ENCODE results near the gene HS3ST2. TPM values are rescaled to one million over a fixed set of nuclear protein-coding genes. Genes with fewer than 3 reads are reported as not detected.
"Not testable (repeated sequence)": the region's sequence is repeated elsewhere in the genome, so short reads cannot be mapped to it uniquely, and the experiment has no call there.

The HS3ST2 gene
- total and polyA plus RNA-seq, 10 donors, result 0.09 to 2.7 (median 0.21) TPM; not detected in 5

DNA sequence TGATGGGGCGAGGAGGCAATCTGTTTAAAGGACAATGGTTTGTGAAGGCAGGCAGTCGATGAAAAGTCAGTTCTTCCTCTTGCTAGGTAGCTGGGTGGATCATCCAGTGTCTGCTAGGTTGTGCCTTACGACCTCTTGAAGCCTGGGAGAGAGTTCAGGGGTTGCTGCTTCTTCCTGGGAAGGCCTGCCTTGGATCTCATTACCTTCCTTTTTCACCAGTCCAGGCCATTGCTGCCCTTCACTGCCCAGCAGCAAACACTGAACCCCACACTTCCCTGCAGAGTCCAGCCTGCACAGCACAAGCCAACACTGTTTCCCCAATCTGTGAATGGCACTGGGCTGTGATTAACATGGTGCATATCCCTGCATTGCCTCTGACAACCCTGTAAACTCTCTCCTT is 24.7 kb downstream of the HS3ST2 start:
- Histone ChIP-seq H3K4me3 (no peak overlapping the region), H3K36me3 (no peaks in the 10 kb centered on the region), H3K9me3 (no peaks in the 10 kb centered on the region), H3K27ac (no peak overlapping the region), H3K27me3 (replicated peaks in 1 of 7) (peaks cover 0 to 16% (median 0%) of the 10 kb centered on the region in 7 donors), H3K4me1 (no peaks in the 10 kb centered on the region)
- intact Hi-C loops (cut with DNase I; ENCODE audit: low total_unique reads), result no loop called here
- 57 to 80% (median 70%) methylated on average over 3 of the region's 3 CpGs for WGBS, 5 donors
- DNase-seq, result no peak
- TF ChIP-seq POLR2A (IDR thresholded peaks at IDR 0.05) (no peak), POLR2AphosphoS5 (IDR thresholded peaks at IDR 0.05) (no peak)
- TF ChIP-seq, protein P1, sequence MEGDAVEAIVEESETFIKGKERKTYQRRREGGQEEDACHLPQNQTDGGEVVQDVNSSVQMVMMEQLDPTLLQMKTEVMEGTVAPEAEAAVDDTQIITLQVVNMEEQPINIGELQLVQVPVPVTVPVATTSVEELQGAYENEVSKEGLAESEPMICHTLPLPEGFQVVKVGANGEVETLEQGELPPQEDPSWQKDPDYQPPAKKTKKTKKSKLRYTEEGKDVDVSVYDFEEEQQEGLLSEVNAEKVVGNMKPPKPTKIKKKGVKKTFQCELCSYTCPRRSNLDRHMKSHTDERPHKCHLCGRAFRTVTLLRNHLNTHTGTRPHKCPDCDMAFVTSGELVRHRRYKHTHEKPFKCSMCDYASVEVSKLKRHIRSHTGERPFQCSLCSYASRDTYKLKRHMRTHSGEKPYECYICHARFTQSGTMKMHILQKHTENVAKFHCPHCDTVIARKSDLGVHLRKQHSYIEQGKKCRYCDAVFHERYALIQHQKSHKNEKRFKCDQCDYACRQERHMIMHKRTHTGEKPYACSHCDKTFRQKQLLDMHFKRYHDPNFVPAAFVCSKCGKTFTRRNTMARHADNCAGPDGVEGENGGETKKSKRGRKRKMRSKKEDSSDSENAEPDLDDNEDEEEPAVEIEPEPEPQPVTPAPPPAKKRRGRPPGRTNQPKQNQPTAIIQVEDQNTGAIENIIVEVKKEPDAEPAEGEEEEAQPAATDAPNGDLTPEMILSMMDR (IDR thresholded peaks at IDR 0.05 in 8 of 11, conservative IDR thresholded peaks at IDR 0.05 in 3 of 11), result no peak

DNA sequence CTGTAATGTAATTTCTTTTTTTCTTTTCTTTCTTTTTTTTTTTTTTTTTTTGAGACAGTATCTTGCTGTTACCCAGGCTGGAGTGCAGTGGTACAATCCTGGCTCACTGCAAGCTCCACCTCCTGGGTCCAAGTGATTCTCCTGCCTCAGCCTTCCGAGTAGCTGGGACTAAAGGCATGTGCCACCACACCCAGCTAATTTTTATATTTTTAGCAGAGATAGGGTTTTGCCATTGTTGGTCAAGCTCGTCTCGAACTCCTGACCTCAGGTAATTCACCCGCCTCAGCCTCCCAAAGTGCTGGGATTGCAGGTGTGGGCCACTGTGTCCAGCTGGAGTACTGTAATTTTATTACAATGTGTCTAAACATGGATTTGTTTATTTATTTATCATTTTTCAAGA is 28.1 kb downstream of the HS3ST2 start:
- DNase-seq; H3K27ac ChIP-seq; H3K36me3 ChIP-seq; intact Hi-C loops (cut with DNase I; ENCODE audit: low total_unique reads); H3K9me3 ChIP-seq; H3K4me1 ChIP-seq; H3K4me3 ChIP-seq: not testable (repeated sequence)
- peaks cover 0 to 45% (median 0%) of the 10 kb centered on the region in 7 donors for H3K27me3 ChIP-seq (replicated peaks in 1 of 7)
- WGBS, 5 donors, result 82 to 90% (median 88%) methylated on average over 4 of the region's 4 CpGs

DNA sequence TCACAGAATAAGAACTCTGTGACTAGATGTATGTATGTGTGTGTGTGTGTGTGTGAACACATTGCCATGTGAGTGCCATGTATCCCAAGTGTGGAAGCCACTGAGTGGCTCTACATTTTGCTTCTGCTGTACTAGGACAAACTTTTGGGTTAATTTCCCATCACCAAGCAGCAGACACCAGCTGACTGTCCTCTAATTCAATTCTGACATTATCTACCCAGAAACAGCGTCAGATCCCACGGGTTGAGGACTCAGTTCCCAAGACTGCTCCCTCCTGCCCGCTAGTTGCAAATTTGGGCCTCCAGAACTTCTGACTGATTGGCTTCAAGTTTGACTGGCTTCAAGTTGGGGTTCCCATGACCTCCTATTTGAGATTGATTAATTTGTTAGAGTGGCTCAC is 29.2 kb downstream of the HS3ST2 start:
- Histone ChIP-seq H3K4me1 (no peaks in the 10 kb centered on the region), H3K27ac (no peak overlapping the region), H3K4me3 (no peak overlapping the region), H3K27me3 (replicated peaks in 1 of 7) (peaks cover 0 to 53% (median 0%) of the 10 kb centered on the region in 7 donors), H3K36me3 (no peaks in the 10 kb centered on the region), H3K9me3 (no peaks in the 10 kb centered on the region)
- TF ChIP-seq POLR2A (IDR thresholded peaks at IDR 0.05) (no peak), POLR2AphosphoS5 (IDR thresholded peaks at IDR 0.05) (no peak)
- TF ChIP-seq, protein P1 (IDR thresholded peaks at IDR 0.05 in 8 of 11, conservative IDR thresholded peaks at IDR 0.05 in 3 of 11), result no peak
- intact Hi-C loops (cut with DNase I; ENCODE audit: low total_unique reads), result no loop called here
- 58 to 79% (median 75%) methylated on average over 3 of the region's 3 CpGs for WGBS, 5 donors
- DNase-seq, result no peak

DNA sequence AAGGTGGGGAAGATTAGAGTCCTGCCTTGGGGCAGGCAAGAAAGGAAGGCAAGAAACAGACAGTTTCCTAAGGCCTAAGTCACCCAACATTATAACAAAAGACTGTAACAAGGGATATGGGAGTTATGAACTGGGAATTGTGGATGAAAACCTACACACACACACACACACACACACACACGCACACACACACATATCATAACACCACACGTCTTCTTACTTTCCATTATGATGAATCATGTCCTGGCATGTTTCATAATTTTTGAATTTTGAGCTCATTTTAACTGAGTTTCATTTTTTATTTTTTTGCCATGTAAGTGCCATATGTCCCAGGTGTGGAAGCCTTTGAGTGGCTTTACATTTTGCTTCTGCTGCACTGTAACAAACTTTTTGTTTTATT is 29.9 kb downstream of the HS3ST2 start:
- intact Hi-C loops (cut with DNase I; ENCODE audit: low total_unique reads), result no loop called here
- H3K4me1 ChIP-seq, result no peaks in the 10 kb centered on the region
- peaks cover 0 to 54% (median 0%) of the 10 kb centered on the region in 7 donors for H3K27me3 ChIP-seq (replicated peaks in 1 of 7)
- no peaks in the 10 kb centered on the region for H3K9me3 ChIP-seq
- no peak overlapping the region for H3K27ac ChIP-seq
- 61 to 82% (median 69%) methylated on average over 2 of the region's 2 CpGs for WGBS, 5 donors
- DNase-seq, result no peak
- no peak overlapping the region for H3K4me3 ChIP-seq
- no peak for TF ChIP-seq POLR2AphosphoS5 (IDR thresholded peaks at IDR 0.05)
- TF ChIP-seq, protein P1 (IDR thresholded peaks at IDR 0.05 in 8 of 11, conservative IDR thresholded peaks at IDR 0.05 in 3 of 11), result no peak
- TF ChIP-seq POLR2A (IDR thresholded peaks at IDR 0.05), result no peak
- no peaks in the 10 kb centered on the region for H3K36me3 ChIP-seq

DNA sequence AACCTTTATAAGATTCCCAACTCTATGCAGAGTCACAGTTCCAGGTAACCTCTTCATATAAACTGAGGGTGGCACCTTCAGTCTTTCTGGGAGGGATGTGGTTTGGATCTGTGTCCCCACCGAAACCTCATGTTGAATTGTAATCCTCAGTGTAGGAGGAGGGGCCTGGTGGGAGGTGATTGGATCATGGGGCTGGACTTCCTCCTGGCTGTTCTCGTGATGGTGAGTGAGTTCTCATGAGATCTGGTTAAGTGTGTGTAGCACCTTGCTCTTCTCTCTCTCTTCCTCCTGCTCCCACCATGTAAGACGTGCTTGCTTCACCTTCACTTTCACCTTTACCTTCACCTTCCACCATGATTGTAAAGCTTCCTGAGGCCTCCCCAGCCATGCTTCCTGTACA is 30.5 kb downstream of the HS3ST2 start:
- WGBS, 5 donors, result 58 to 74% (median 67%) methylated on average over 3 of the region's 3 CpGs
- H3K4me1 ChIP-seq, result no peaks in the 10 kb centered on the region
- no peak overlapping the region for H3K27ac ChIP-seq
- no peaks in the 10 kb centered on the region for H3K36me3 ChIP-seq
- intact Hi-C loops (cut with DNase I; ENCODE audit: low total_unique reads), result no loop called here
- H3K27me3 ChIP-seq (replicated peaks in 1 of 7), result peaks cover 0 to 58% (median 0%) of the 10 kb centered on the region in 7 donors
- H3K9me3 ChIP-seq, result no peaks in the 10 kb centered on the region
- no peak for DNase-seq
- no peak overlapping the region for H3K4me3 ChIP-seq
- TF ChIP-seq POLR2AphosphoS5 (IDR thresholded peaks at IDR 0.05) (no peak), POLR2A (IDR thresholded peaks at IDR 0.05) (no peak)
- TF ChIP-seq, protein P1 (IDR thresholded peaks at IDR 0.05 in 8 of 11, conservative IDR thresholded peaks at IDR 0.05 in 3 of 11), result no peak

Measured in spleen (tissue), 11 donors.